A549 (cell line): ENCODE data around the gene IL1R1. TPM values are rescaled to one million over a fixed set of nuclear protein-coding genes. Genes with fewer than 3 reads are reported as not detected.

Source experiments
- ATAC-seq, 2 experiments: fragments of 200-7000 bp in 1 of 2; fragments of >200 bp in 1 of 2; cut with Nextera tagmentation in 1 of 2; cut with Tn5 transposase in 1 of 2; 3 replicates each; pipeline versions ENCODE4 v1.8.0 to v1.9.1; 2018 to 2020; ENCODE audit warnings: mild to moderate bottlenecking in 1 of 2, moderate library complexity in 1 of 2
- CTCF ChIA-PET: fragments of 300-600 bp; sonication (Branson Sonifier 250); formaldehyde crosslinking; extraction: SDS; loops from one replicate; lab custom pipeline; 2021; ENCODE audit warnings: antibody characterized with exemption, inconsistent platforms; lab: Yijun Ruan, JAX
- POLR2A ChIA-PET: fragments of 350-600 bp; formaldehyde crosslinking; extraction: SDS; loops from one replicate; lab custom pipeline; 2021; ENCODE audit warnings: antibody characterized with exemption, inconsistent platforms; lab: Yijun Ruan, JAX
- DNase-seq, 2 experiments: peaks; one replicate each; pipeline versions ENCODE4 v3.0.0 to v3.0.0-alpha.2; 2011 to 2016; ENCODE audit warnings: low read depth in 1 of 2, low spot score in 1 of 2
- FAIRE-seq: peaks from 2 replicates; lab custom pipeline; 2011; peaks lifted over from hg19 to GRCh38; lab: Jason Lieb, UNC
- H3K27ac ChIP-seq, 2 experiments: fragments of >200 bp; sonication (Bioruptor Twin); formaldehyde crosslinking; 3 replicates each; pipeline ENCODE4 v1.5.1; 2016 to 2017
- H3K4me1 ChIP-seq: fragments of >200 bp; sonication (Bioruptor Twin); formaldehyde crosslinking; 3 replicates; pipeline ENCODE4 v1.6.1; 2016
- H3K4me2 ChIP-seq: fragments of >200 bp; sonication (Bioruptor Twin); formaldehyde crosslinking; 3 replicates; pipeline ENCODE4 v1.6.1; 2016
- H3K4me3 ChIP-seq: fragments of >200 bp; sonication (Bioruptor Twin); formaldehyde crosslinking; 3 replicates; pipeline ENCODE4 v1.5.1; 2016
- H3K9me3 ChIP-seq: fragments of >200 bp; sonication (Bioruptor Twin); formaldehyde crosslinking; 3 replicates; pipeline ENCODE4 v1.6.1; 2016
- BCL3 ChIP-seq: fragments of >200 bp; sonication (Bioruptor Twin); formaldehyde crosslinking; IDR thresholded peaks from 3 replicates; pipeline ENCODE4 v1.6.1; 2016
- BHLHE40 ChIP-seq: IDR thresholded peaks from 2 replicates; pipeline ENCODE4 v1.6.1; 2012; ENCODE audit warnings: low read depth, low read length, inconsistent platforms
- CBX2 ChIP-seq: fragments of 200-600 bp; sonication (generic); IDR thresholded peaks from 2 replicates; pipeline ENCODE4 v1.6.1; 2016; ENCODE audit warnings: low read depth, mild to moderate bottlenecking, borderline replicate concordance
- CEBPB ChIP-seq, 2 experiments: fragments of >200 bp in 1 of 2; sonication (Bioruptor Twin) in 1 of 2; formaldehyde crosslinking in 1 of 2; IDR thresholded peaks; 2 replicates each; pipeline ENCODE4 v1.6.1; 2012 to 2016
- EHF ChIP-seq: fragments of 250-450 bp; sonication (Bioruptor Pico); IDR thresholded peaks from 2 replicates; pipeline ENCODE4 v1.5.0; 2020; ENCODE audit warnings: mild to moderate bottlenecking
- FOSB ChIP-seq: fragments of 250-450 bp; sonication (Bioruptor Pico); IDR thresholded peaks from 2 replicates; pipeline ENCODE4 v1.5.0; 2020; ENCODE audit warnings: mild to moderate bottlenecking, moderate library complexity
- FOSL2 ChIP-seq, 2 experiments: fragments of 450-650 bp in 1 of 2; fragments of >200 bp in 1 of 2; sonication (Bioruptor Twin) in 1 of 2; formaldehyde crosslinking; IDR thresholded peaks; 2 replicates each; pipeline versions ENCODE4 v1.5.0 to v1.6.1; 2016 to 2020; ENCODE audit warnings: mild to moderate bottlenecking in 1 of 2, moderate library complexity in 1 of 2
- GATA3 ChIP-seq: IDR thresholded peaks from 2 replicates; pipeline ENCODE4 v1.6.1; 2012; ENCODE audit warnings: borderline replicate concordance
- HDAC2 ChIP-seq: fragments of 200-600 bp; sonication (generic); IDR thresholded peaks from 2 replicates; pipeline ENCODE4 v1.6.1; 2016
- HOXA7 ChIP-seq: fragments of 250-450 bp; sonication (Bioruptor Pico); IDR thresholded peaks from 2 replicates; pipeline ENCODE4 v1.5.0; 2020; ENCODE audit warnings: mild to moderate bottlenecking, moderate library complexity
- HOXB5 ChIP-seq: fragments of 250-450 bp; sonication (Bioruptor Pico); IDR thresholded peaks from 2 replicates; pipeline ENCODE4 v1.5.0; 2020; ENCODE audit warnings: mild to moderate bottlenecking, moderate library complexity
- JUN ChIP-seq, 2 experiments: fragments of >200 bp; sonication (Bioruptor Twin); formaldehyde crosslinking; IDR thresholded peaks; 2 replicates in 1 of 2; 3 replicates in 1 of 2; pipeline ENCODE4 v1.6.1; 2016 to 2017
- JUNB ChIP-seq: fragments of >200 bp; sonication (Bioruptor Twin); formaldehyde crosslinking; IDR thresholded peaks from 2 replicates; pipeline ENCODE4 v1.6.1; 2016
- KDM5A ChIP-seq: fragments of 200-600 bp; sonication (generic); IDR thresholded peaks from 2 replicates; pipeline ENCODE4 v1.6.1; 2016; ENCODE audit warnings: antibody characterized with exemption, mild to moderate bottlenecking
- MAZ ChIP-seq: fragments of 150-350 bp; IDR thresholded peaks from 2 replicates; pipeline ENCODE4 v1.6.1; 2014; ENCODE audit warnings: antibody characterized with exemption, low read depth, low read length, borderline replicate concordance
- MYC ChIP-seq: IDR thresholded peaks from 2 replicates; pipeline ENCODE4 v1.6.1; 2012; ENCODE audit warnings: mild to moderate bottlenecking, inconsistent platforms, low read length, improper control_type of control experiment, borderline replicate concordance
- POLR2AphosphoS2 ChIP-seq: conservative IDR thresholded peaks from 2 replicates; pipeline ENCODE4 v1.6.1; 2012; ENCODE audit warnings: low read length, improper control_type of control experiment, inconsistent platforms
- RARB ChIP-seq: fragments of 250-450 bp; sonication (Bioruptor Pico); IDR thresholded peaks from 2 replicates; pipeline ENCODE4 v1.8.0; 2021; ENCODE audit warnings: mild to moderate bottlenecking, moderate library complexity
- RCOR1 ChIP-seq: fragments of 150-350 bp; IDR thresholded peaks from 2 replicates; pipeline ENCODE4 v1.6.1; 2014; ENCODE audit warnings: antibody characterized with exemption, low read length, low read depth
- RNF2 ChIP-seq: fragments of 200-600 bp; sonication (generic); IDR thresholded peaks from 2 replicates; pipeline ENCODE4 v1.6.1; 2016; ENCODE audit warnings: low read depth, mild to moderate bottlenecking, antibody characterized with exemption, moderate library complexity, borderline replicate concordance
- TP53 ChIP-seq: fragments of 250-450 bp; sonication (Bioruptor Pico); IDR thresholded peaks from 2 replicates; pipeline ENCODE4 v1.5.0; 2021; ENCODE audit warnings: mild to moderate bottlenecking, moderate library complexity
- WGBS: methylation state at CpG from one replicate; pipeline ENCODE4 v1.1.6; 2017; ENCODE audit errors: missing lambda C conversion rate; 5-methylcytosine and 5-hydroxymethylcytosine counted together
- polyA plus RNA-seq, 4 experiments: library from polyadenylated mRNA; depleted of rRNA in 3 of 4; stranded (reverse); fragments of >200 nt; fragmentation: RNase III in 1 of 4; extraction: RNeasy Plus Mini Kit Qiagen cat#74134 plus additional on column Dnase treatment in 1 of 4; gene quantifications; 2 replicates in 3 of 4; 3 replicates in 1 of 4; pipeline ENCODE4 v1.2.3, GENCODE V29; 2011 to 2017
- TF ChIP-seq, protein P1 (sequence below): fragments of 250-450 bp; sonication (Bioruptor Pico); IDR thresholded peaks from 2 replicates; pipeline ENCODE4 v1.5.0; 2021; ENCODE audit warnings: mild to moderate bottlenecking, moderate library complexity, borderline replicate concordance
- TF ChIP-seq, protein P2 (sequence below): fragments of >200 bp; sonication (Bioruptor Twin); formaldehyde crosslinking; IDR thresholded peaks from 3 replicates; pipeline ENCODE4 v1.5.1; 2016
- TF ChIP-seq, protein P3 (sequence below): fragments of >200 bp; sonication (Bioruptor Twin); formaldehyde crosslinking; IDR thresholded peaks from 2 replicates; pipeline ENCODE4 v1.6.1; 2016

IL1R1 gene
- polyA plus RNA-seq, 2 of the 4 experiments (the other 2 are of a cell fraction): 32.5 to 34.7 TPM

DNA sequence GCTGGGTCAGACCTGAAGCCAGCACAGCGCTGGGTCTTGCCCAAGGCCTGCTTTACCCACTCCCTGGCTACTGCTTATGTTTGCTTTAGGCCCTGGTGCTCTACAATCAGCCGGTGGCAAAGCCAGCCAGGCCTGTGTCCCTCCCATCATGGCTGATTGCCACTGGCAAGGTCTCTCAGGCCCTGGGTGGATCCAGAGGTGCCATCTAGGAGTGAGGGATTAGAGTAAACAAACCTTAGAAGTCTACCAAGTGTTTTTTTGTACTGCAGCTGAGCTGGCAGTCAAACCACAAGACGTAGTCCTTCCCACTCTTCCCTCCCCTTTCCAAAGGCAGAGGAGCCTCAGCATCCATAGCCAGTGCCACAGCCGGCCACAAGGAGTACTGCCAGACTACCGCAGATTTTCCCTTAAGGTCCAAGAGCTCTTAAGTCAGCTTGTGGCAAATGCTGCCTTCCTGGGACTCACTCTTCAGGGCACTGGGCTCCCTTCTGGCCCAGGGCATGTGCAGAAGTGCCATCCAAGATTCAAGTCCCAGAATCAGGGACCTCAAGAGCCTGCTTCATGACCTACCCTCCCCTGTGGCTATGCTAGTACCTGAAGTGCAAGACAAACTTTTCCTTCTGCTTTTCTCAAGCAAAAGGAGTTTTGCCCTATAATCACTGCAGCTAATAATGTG is 64.3 kb downstream of the IL1R1 start:
- ATAC-seq (no peak), FAIRE-seq (no peak)
- no peak overlapping the region for H3K4me3 ChIP-seq
- 83% methylated on average over 4 of the region's 5 CpGs for WGBS
- ChIA-PET POLR2A (no interaction called here), CTCF (interaction anchor here (1.4 kb wide), 1 partner anchor 187 kb away, joined by 3 read pairs; no protein-coding TSS in a partner anchor)
- no peak overlapping the region for H3K27ac ChIP-seq
- TF ChIP-seq BHLHE40: no peak
- TF ChIP-seq, protein P1, sequence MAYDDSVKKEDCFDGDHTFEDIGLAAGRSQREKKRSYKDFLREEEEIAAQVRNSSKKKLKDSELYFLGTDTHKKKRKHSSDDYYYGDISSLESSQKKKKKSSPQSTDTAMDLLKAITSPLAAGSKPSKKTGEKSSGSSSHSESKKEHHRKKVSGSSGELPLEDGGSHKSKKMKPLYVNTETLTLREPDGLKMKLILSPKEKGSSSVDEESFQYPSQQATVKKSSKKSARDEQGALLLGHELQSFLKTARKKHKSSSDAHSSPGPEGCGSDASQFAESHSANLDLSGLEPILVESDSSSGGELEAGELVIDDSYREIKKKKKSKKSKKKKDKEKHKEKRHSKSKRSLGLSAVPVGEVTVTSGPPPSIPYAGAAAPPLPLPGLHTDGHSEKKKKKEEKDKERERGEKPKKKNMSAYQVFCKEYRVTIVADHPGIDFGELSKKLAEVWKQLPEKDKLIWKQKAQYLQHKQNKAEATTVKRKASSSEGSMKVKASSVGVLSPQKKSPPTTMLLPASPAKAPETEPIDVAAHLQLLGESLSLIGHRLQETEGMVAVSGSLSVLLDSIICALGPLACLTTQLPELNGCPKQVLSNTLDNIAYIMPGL: no peak
- no peak for TF ChIP-seq FOSB (CRISPR knock-in tag)
- no peak for TF ChIP-seq BCL3
- TF ChIP-seq, all 56 proteins: peak for 0
- H3K4me1 ChIP-seq: no peaks in the 10 kb centered on the region
- H3K4me2 ChIP-seq: no peak overlapping the region
- DNase-seq: no peak
- 0 out of 3 replicates have a peak, but pooled peaks cover 11% of the 10 kb centered on the region for H3K9me3 ChIP-seq

DNA sequence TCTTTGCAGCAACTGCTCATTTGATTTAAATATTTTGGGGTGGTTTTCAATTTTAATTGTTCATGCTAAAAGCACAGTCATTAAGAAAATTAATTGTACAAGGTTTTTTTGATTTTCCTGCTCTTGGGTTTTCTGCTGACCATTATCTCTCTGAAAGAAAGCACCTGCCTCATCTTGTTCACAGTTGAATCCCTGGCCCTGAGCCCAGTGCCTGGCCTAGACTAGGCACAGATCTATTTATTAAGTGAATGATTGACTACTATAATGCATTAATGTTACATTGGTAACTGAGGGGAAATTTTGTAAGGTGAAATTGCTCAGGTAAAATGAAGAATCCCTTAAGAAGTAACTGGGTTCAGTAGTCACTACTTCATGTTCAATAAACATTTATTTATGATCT is 66.2 kb downstream of the IL1R1 start:
- CTCF ChIA-PET: interaction anchor here (1.3 kb wide), 1 partner anchor 15 kb away, joined by 3 read pairs; no protein-coding TSS in a partner anchor
- FAIRE-seq: no peak
- H3K9me3 ChIP-seq: 0 out of 3 replicates have a peak, but pooled peaks cover 8% of the 10 kb centered on the region
- POLR2A ChIA-PET: no interaction called here
- H3K4me2 ChIP-seq: no peak overlapping the region
- no peak for DNase-seq
- TF ChIP-seq HOXB5 (CRISPR knock-in tag) (no peak), MYC (no peak), RNF2 (no peak), CEBPB (IDR thresholded peaks at IDR 0.05) (no peak), MAZ (no peak), JUN (IDR thresholded peaks at IDR 0.05) (no peak), RARB (CRISPR knock-in tag) (no peak), POLR2AphosphoS2 (no peak), JUNB (no peak), RCOR1 (no peak), KDM5A (no peak)
- no peak overlapping the region for H3K27ac ChIP-seq
- H3K4me1 ChIP-seq: no peaks in the 10 kb centered on the region
- H3K4me3 ChIP-seq: no peak overlapping the region
- no peak for ATAC-seq

DNA sequence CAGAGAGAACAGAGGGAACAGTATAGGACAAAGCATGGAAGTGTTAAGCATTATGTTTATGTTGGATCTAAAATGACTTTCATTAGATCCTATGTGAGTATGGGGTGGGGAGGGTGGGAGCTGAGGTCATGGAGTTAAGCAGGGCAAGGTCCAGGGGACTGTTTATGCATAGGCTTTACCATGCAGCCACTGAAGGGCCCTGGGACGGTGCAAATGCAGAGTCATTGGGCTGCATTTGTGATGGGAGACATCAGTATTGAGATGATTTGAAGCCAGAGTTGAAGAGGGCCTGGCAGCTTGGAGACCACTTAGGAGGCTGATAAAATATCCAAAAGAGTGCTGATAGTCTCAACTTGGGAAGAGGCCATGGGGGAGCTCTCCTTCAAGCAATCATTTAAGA is 66.9 kb downstream of the IL1R1 start:
- no peak for DNase-seq
- FAIRE-seq: no peak
- Histone ChIP-seq H3K4me2 (no peak overlapping the region), H3K9me3 (0 out of 3 replicates have a peak, but pooled peaks cover 7% of the 10 kb centered on the region), H3K4me1 (no peaks in the 10 kb centered on the region), H3K27ac (no peak overlapping the region), H3K4me3 (no peak overlapping the region)
- 80% methylated on average over 1 of the region's 1 CpG for WGBS
- ChIA-PET CTCF (interaction anchor here (0.8 to 1.3 kb wide), 4 partner anchors 12 to 189 kb away, joined by 3 to 6 read pairs (median 4); no protein-coding TSS in a partner anchor), POLR2A (no interaction called here)
- no peak for ATAC-seq
- TF ChIP-seq EHF (CRISPR knock-in tag) (no peak), HOXA7 (CRISPR knock-in tag) (no peak), HDAC2 (no peak), GATA3 (no peak), HOXB5 (CRISPR knock-in tag) (no peak), FOSL2 (IDR thresholded peaks at IDR 0.05) (no peak), FOSL2 (CRISPR knock-in tag; IDR thresholded peaks at IDR 0.05) (no peak), RCOR1 (no peak), JUNB (no peak), TP53 (CRISPR knock-in tag) (no peak), CBX2 (no peak)
- TF ChIP-seq, protein P2, sequence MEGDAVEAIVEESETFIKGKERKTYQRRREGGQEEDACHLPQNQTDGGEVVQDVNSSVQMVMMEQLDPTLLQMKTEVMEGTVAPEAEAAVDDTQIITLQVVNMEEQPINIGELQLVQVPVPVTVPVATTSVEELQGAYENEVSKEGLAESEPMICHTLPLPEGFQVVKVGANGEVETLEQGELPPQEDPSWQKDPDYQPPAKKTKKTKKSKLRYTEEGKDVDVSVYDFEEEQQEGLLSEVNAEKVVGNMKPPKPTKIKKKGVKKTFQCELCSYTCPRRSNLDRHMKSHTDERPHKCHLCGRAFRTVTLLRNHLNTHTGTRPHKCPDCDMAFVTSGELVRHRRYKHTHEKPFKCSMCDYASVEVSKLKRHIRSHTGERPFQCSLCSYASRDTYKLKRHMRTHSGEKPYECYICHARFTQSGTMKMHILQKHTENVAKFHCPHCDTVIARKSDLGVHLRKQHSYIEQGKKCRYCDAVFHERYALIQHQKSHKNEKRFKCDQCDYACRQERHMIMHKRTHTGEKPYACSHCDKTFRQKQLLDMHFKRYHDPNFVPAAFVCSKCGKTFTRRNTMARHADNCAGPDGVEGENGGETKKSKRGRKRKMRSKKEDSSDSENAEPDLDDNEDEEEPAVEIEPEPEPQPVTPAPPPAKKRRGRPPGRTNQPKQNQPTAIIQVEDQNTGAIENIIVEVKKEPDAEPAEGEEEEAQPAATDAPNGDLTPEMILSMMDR: no peak
- TF ChIP-seq, protein P3, sequence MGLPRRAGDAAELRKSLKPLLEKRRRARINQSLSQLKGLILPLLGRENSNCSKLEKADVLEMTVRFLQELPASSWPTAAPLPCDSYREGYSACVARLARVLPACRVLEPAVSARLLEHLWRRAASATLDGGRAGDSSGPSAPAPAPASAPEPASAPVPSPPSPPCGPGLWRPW: no peak
- TF ChIP-seq, protein P1: no peak
